GM18502 (cell line): ENCODE results near the gene LDB3.
"Not testable (repeated sequence)": the region's sequence is repeated elsewhere in the genome, so short reads cannot be mapped to it uniquely, and the experiment has no call there.

ENCODE experiments used
- ATAC-seq: cut with Tn5 transposase; IDR thresholded peaks from one replicate; pipeline ENCODE4 v1.9.1; 2021; ENCODE audit warnings: mild to moderate bottlenecking; ENCODE audit not compliant: unreplicated experiment, poor library complexity

LDB3 gene, protein sequence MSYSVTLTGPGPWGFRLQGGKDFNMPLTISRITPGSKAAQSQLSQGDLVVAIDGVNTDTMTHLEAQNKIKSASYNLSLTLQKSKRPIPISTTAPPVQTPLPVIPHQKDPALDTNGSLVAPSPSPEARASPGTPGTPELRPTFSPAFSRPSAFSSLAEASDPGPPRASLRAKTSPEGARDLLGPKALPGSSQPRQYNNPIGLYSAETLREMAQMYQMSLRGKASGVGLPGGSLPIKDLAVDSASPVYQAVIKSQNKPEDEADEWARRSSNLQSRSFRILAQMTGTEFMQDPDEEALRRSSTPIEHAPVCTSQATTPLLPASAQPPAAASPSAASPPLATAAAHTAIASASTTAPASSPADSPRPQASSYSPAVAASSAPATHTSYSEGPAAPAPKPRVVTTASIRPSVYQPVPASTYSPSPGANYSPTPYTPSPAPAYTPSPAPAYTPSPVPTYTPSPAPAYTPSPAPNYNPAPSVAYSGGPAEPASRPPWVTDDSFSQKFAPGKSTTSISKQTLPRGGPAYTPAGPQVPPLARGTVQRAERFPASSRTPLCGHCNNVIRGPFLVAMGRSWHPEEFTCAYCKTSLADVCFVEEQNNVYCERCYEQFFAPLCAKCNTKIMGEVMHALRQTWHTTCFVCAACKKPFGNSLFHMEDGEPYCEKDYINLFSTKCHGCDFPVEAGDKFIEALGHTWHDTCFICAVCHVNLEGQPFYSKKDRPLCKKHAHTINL

DNA sequence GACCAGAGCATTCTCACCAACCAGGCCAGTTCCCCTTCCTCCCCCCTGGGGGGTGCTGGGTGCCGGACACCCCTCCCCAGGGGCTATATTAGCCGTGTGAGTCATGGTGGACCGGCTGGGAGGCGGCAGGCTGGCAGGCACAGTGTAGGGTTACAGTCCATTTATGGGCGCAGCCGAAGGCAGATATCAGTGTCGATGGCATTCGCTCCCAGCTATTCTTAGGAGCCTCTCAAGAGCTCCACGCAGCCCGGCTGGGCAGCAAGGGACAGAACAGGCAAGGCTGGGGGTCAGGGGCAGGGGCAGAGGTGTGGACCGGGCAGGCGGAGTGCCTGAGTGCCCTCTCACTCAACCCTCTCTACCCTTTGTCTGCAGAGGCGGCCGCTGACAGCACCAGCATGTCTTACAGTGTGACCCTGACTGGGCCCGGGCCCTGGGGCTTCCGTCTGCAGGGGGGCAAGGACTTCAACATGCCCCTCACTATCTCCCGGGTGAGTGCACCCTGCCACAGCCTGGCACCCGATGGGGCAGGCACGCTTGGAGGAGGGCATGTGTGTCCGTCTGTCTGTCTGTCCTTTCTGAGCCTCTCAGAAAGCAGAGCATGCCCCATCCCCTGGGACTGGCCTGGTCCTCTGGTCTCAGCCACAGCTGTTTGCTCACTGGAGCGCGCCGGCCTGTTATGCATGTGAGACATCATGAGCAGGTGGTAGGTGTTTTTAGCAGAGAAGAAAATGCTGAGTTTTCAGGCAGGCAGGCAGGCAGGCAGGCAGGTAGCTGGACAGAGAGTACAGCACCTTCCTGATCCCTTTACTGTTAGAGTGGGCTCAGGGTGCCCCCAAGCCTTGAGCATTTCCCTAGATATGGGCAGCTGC, at the start of gene LDB3:
LDB3 (plus strand) TSS at position 215 of the 869 bp plus-strand sequence; CDS start at position 396, 181 bp downstream.
- peak; percentile 67 for ATAC-seq

DNA sequence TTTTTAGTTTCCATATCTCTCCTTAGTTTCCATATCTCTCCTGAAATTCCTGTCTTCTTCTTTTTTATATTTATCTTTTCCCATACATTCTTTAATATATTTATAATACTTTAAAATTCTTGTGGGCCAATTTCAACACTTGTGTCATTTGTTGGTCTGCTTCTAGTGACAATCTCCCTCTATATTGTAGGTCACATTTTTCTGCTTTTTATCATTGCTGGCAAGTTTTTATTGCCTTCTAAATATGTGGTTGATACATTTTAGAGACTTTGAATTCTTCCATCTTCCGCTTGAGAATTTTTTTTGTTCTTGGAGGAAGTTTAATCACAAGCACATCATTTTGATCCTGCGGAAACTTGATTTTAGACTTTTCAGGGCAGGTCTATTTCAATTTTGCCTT, 40.0 kb upstream of the LDB3 start:
- no peak for ATAC-seq

GRCh38 chr10:86630079-86630478, 38.2 kb upstream of the LDB3 start:
- ATAC-seq: no peak

DNA sequence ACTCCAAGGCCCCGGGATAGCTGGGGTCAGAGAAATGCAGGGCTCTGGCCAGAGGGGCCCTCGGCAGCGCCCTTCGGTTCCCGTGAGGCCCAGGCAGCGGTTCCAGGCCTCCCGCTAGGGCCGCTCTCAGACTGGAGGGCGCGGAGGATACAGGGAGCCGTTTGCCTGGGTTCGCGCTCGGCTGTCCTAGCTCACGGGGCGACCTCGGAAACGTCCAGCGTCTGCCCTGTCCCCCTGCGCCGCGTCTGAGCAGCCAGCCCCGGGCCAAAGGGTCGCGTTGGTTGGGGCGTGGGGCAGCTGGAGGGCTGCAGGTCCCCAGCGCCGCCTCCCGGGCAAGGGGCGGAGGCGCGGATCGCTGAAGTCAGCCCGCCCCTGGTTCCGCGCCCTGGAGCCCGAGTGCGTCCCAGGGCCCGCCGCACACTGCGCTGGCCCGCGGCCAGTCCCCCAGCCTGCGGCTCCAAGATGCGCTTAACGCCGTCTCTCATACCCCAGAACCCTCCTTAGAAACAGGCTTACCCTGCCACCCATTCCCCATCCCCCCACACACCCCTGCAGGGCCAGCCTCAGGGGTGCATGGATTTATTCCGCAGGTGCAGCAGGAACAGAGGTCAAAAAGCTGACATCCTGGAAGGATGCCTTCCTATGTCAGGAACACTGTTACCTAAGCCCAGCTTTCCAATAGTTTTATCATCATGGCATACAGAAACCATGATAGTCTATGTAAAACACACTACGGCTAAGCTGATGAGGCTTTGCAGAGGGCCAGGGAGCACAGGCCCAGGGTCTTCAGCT, 36.1 kb upstream of the LDB3 start:
- ATAC-seq: no peak

GRCh38 chr10:86632951-86633350, 35.4 kb upstream of the LDB3 start:
- ATAC-seq: no peak

DNA sequence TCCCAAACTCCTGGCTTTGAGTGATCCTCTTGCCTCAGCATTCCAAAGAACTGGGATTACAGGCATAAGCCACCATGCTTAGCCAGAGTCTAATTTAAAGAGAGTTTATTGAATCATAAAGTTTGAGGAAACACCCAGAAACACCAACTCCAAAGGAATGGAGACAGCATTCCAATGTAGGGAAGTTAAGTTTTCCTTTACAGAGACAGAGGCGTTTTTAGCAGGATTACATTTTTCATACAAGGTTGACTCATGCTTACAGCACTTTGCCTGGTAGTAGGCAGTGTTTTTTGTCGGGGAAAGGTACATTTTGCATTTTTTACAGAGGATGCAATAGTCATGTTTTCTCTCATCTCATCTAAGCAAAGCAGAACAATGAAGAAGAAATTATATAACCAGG, 32.9 kb upstream of the LDB3 start:
- ATAC-seq: no peak

- no peak for ATAC-seq
Measured at GRCh38 chr10:86636311-86636710, 32.0 kb upstream of the LDB3 start.

DNA sequence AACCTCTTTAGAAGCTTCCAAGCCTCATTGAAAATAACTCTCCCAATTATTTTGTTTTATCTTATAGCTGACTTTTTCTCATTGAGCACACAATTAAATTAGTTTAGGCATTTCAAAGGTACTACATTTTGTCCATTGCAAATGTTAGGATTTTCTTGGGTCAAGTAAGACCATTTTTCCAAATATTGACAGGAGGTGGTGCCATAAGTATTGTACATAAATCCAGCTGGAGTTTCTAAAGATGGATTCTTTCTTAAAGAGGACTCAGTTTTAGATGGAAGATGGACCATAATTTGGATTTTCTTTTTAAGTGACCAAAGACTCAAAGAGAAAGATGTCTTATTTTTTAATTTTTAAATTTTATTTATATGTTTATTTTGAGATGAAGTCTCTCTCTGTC, 26.3 kb upstream of the LDB3 start:
- ATAC-seq: no peak

GRCh38 chr10:86642499-86642898, 25.8 kb upstream of the LDB3 start:
- no peak for ATAC-seq

GRCh38 chr10:86644152-86644793, 24.0 kb upstream of the LDB3 start:
- no peak for ATAC-seq

DNA sequence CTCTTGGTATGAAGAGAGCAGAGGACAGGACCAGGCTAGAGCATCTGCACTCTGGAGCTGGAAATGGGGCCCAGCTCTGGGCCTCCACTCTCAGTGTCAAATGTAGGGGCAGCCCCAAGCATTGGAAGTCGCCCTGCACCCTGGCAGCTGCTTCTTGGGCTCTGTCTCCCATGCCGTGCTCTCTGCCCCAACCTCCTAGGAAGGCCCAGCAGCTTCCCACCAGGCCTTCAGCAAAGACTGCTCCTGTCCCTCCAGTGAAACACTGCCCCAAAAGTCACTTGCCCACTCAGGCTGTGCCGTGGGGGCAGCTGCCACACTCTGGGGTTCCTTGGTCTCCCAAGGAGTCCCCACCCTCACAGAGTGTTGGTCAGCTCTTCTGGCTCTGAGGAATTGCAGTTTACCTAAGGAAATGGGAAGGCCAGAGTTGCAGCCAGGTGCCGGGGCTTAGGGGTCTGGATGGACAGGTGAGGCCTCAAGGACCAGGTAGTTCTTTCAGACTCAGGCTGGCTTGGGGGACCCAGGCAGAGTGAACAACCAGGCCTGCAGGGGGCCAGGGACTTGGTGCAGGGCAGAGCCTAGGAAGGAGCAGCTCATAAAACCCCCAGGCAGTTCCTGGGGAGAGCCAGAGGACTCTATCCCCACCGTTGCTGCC, 23.4 kb upstream of the LDB3 start:
- no peak for ATAC-seq

GRCh38 chr10:86645621-86646165, 22.6 kb upstream of the LDB3 start:
- not testable (repeated sequence) for ATAC-seq

GRCh38 chr10:86646532-86646931, 21.8 kb upstream of the LDB3 start:
- no peak for ATAC-seq

DNA sequence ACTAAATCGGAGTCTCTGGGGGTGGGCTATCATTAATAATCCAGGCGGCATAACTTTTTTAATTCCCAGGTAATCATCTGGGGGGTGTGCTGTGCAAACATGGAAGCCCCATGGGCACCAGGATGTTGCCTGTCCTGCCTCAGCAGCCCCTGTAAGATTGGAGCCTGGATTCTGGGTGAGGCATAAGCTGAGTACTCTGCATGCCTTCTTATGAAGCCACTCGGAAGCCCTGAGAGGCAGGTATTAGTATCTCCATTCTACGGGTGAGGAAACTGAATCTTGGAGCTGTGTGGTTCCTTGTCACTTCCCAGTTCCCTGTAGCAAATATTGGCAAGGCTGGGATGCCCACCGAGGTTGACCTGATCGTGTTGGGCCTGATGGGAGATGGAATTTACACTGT, 21.4 kb upstream of the LDB3 start:
- no peak for ATAC-seq

GRCh38 chr10:86647773-86648703, 20.3 kb upstream of the LDB3 start:
- ATAC-seq: no peak

- no peak for ATAC-seq
Measured at GRCh38 chr10:86648704-86649427, 19.4 kb upstream of the LDB3 start.
